ENCODE data around the gene PSMC4.
"Not testable (repeated sequence)": the region's sequence is repeated elsewhere in the genome, so short reads cannot be mapped to it uniquely, and the experiment has no call there.

PSMC4 gene

DNA sequence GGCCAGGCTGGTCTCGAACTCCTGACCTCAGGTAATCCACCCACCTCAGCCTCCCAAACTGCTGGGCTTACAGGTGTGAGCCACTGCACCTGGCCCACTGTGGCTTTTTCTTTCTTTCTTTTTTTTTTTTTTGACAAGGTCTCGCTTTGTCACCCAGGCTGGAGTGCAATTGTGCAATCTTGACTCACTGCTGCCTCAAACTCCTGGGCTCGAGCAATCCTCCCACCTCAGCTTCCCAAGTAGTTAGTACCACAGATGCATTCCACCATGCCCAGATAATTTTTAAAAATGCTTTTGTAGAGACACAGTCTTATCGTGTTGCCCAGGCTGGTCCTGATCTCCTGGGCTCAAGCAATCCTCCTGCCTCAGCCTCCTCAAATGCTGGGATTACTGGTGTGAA is 24.4 kb upstream of the PSMC4 start:
- no peak for DNase-seq (ENCODE audit: low spot score)

DNA sequence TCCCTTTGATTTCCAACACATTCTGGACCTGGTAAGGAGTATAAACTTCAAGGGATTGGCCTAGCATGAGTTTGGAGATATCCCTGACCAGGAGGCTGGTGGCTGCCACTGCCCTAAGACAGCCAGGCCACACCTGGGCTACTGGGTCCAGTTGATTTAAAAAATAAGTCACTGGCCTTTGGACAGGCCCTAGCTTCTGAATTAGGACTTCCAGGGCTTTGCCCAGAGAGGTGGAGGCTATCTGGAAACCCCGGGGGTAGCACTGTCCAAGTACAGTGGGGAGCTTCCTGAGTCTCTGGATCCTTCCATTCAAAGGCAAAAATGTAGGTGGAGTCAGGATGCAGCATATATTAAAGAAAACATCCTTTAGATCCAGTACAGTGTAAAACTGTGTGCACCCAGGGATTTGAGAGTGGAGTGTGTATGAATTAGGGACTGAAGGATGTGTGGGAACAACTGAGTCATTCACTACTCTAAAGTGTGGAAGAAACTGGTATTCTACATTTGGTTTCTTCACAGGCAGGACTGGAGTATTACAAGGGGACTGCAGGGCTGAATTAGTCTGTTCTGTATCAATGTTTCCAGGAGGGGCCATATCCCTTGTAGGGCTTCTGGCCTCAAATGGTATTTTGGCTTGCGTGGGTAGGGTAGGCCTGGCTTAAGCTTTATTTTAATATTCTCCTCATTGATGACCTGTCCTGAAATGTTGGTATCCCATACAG is 21.8 kb upstream of the PSMC4 start:
- no peak for DNase-seq (ENCODE audit: low spot score)

DNA sequence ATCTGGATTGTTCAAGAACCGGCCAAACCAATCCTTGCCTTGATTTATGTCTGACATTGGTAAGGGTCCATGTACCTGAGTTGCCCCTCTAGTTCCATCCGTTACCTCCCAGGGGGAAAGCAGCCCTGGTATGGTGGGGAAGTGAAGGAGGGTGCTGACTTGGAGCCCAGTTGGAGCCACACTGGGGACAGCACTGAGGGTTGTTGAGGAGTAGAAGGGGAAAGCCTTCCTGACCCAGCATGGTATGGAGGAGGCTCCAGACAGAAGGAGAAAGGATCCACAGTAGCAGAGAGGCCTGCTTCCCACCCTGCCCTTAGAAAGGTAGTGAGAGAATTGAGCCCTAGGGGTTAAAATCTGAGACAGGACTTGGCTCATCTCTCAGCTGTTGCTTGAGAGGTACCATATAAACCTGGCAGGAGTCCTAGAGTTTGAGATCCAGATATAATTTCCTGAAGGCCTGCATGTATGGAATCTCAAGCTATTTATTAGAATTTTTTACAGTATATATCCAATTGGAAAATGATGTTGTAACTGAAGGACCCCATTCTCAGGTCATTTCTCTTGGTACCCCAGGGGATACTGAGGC is 19.8 kb upstream of the PSMC4 start:
- DNase-seq (ENCODE audit: low spot score), result no peak

DNA sequence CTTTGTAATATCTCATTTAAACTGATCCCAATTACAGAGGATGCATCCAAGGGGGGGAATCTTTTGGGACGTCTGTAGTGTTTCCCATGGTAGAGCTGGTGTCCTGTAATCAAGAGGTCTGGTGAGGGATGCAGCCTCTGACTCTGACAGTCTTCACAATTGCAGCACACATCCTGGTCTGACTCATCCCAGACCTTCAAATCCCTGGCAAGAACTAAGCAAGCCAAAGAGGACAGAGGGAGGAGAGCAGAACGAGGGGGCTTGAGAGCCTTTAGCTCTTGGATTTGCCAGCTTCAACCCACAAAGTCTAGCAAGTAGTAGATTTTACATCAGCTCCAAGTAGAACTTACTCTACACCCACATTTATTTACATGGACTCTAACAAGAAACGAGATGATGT is 19.3 kb upstream of the PSMC4 start:
- DNase-seq (ENCODE audit: low spot score), result peak; percentile 54

DNA sequence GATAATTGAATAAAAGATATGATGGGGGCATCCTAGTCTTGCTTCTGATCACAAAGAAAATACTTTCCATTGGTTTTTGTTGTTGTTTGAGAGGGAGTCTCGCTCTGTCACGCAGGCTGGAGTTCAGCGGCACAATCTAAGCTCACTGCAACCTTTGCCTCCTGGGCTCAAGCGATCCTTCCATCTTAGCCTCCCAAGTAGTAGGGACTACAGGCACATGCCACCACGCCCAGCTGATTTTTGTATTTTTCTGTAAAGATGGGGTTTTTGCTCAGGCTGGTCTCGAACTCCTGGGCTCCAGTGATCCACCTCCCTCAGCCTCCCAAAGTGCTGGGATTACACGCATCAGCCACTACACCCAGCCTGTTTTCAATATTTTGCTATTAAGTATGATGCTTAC is 17.1 kb upstream of the PSMC4 start:
- DNase-seq (ENCODE audit: low spot score), result no peak

DNA sequence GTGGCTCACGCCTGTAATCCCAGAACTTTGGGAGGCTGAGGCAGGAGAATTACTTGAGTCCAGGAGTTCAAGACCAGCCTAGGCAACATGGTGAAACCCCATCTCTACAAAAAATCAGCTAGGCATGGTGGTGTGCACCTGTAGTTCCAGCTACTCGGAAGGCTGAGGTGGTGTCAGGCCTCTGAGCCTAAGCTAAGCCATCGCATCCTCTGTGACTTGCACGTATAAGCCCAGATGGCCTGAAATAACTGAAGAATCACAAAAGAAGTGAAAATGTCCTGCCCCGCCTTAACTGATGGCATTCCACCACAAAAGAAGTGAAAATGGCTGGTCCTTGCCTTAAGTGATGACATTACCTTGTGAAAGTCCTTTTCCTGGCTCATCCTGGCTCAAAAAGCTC is 13.1 kb upstream of the PSMC4 start:
- DNase-seq (ENCODE audit: low spot score), result not testable (repeated sequence)

DNA sequence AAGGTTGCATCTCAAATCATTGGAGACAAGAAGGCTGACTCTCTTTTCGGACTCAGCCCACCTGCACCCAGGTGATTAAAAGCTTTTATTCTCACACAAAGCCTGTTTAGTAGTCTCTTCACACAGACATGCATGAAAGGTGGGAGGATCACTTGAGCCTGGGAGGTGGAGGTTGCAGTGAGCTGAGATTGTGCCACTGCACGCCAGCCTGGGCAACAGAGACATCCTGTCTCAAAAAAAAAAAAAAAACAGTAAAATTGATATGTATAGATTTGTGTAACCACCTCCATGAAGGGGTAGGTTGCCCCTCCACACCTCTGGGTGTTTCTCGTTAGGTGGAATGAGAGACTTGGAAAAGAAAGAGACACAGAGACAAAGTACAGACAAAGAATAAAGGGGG is 12.0 kb upstream of the PSMC4 start:
- DNase-seq (ENCODE audit: low spot score), result not testable (repeated sequence)

DNA sequence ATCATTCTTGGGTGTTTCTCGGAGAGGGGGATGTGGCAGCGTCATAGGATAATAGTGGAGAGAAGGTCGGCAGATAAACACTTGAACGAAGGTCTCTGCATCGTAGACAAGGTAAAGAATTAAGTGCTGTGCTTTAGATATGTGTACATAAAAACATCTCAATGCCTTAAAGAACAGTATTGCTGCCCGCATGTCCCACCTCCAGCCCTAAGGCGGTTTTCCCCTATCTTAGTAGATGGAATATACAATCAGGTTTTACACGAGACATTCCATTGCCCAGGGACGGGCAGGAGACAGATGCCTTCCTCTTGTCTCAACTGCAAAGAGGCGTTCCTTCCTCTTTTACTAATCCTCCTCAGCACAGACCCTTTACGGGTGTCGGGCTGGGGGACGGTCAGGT is 11.6 kb upstream of the PSMC4 start:
- not testable (repeated sequence) for DNase-seq (ENCODE audit: low spot score)

DNA sequence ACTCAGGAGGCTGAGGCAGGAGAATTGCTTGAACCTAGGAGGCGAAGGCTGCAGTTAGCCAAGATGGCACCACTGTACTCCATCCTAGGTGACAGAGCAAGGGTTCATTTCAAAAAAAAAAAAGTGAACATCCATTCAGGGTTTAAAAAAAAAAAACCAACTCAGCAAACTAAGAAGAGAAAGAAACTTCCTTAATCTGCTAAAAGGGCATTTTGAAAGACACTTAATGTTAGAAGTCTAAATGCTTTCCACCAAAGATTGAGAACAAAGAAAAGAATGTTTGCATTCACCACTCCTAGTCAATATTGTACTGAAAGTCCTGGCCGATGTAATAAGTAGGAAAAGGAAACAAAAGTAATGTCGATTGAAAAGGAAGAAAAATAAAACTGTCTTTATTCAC is 7.1 kb upstream of the PSMC4 start:
- DNase-seq (ENCODE audit: low spot score), result no peak

DNA sequence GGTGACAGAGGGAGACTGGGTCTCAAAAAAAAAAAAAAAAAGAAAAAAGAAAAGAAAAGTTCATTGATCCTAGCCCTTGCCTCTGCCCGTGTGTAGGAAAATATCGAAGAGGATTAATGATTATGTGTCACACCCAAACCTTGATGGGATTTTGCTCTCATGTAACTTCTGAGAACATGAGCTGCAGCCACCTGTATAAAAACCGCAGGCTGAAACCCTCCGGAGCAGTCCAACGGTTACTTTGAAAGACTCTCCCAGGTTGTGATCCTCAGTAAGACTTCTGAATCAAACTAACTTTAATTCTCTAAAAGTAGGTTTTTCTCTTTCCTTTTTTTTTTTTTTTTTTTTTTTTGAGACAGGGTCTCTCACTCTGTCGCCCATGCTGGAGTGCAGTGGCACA is 4.3 kb upstream of the PSMC4 start:
- no peak for DNase-seq (ENCODE audit: low spot score)

DNA sequence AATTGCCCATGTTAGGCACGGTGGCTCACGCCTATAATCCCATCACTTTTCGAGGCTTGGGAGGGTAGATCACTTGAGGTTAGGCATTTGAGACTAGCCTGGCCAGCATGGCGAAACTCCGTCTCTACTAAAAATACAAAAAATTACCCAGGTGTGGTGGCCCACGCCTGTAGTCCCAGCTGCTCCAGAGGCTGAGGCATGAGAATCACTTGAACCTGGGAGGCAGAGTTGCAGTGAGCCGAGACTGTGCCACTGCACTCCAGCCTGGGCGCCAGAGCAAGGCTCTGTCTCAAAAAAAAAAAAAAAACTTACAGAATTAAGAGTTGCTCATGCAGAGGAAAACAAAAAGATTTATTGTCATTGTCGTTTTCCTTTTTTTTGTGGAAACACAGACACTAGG is 3.4 kb upstream of the PSMC4 start:
- DNase-seq (ENCODE audit: low spot score), result no peak

DNA sequence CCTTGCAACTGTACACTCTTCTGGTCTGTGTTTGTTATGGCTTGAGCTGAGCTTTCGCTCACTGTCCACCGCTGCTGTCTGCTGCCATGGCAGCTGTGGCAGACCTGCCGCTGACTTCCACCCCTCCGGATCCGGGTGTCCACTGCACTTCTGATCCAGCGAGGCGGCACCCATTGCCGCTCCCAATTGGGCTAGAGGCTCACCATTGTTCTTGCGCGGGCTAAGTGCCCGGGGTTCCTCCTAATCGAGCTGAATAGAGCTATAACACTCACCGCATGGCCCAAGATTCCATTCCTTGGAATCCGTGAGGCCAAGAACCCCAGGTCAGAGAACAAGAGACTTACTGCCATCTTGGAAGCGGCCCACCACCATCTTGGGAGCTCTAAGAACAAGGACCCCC is 2.2 kb upstream of the PSMC4 start:
- DNase-seq (ENCODE audit: low spot score), result no peak

DNA sequence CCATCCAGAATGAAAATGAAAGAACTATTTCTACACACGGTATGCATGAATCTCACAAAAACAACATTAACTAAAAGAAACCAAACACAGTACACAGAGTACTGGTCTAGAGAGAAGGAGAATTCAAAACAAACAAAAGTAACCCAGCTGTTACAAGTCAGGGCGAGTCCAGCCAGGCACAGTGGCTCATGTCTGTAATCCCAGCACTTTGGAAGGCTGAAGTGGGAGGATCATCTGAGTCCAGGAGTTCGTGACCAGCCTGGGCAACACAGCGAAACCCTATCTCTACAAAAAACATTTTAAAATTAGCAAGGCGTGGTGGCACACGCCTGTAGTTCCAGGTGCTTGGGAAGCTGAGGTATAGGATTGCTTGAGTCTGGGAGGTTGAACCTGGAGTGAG is 1.7 kb upstream of the PSMC4 start:
- DNase-seq (ENCODE audit: low spot score), result no peak

DNA sequence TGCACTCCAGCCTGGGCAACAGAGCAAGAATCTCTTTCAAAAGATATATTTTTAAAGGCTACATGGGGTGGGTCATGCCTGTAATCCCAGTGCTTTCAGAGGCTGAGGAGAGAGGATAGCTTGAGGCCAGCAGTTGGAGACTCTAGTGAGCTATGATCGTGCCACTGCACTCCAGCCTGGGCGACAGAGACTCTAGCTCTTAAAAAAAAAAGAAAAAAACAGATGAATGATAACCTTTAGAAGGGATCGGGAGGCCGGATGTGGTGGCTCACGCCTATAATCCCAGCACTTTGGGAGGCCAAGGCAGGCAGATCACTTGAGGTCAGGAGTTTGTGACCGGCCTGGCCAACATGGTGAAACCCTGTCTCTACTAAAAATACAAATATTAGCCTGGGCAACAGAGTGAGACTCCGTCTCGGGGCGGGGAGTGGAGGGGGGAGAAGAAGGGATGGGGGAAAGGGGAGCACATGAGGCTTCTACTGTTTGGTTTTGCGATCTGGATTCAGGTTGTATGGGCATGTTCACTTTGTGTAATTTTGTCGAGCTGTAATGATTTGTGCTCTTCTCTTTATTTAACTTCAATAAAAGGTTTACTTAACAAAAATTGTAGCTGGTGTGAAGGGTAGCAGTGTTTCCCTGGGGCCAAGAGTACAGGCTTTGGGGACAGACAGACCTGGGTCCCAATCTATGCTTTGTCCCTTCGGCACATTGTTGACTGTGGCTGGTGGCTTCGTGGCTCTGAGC is 1.1 kb upstream of the PSMC4 start:
- DNase-seq (ENCODE audit: low spot score), result no peak

DNA sequence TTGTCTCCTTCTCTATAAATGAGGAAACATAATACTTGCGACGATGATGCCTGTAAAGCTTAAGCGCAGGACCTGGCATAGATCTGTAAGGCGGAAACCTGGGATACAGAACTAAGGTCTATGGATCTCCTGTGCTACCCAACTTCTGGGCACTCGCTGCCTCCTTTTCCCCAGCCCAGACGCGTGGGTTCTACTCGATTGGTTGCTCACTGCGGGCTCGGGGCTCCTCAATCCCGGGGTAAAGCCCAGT is 615 bp upstream of the PSMC4 start:
- no peak for DNase-seq (ENCODE audit: low spot score)

DNA sequence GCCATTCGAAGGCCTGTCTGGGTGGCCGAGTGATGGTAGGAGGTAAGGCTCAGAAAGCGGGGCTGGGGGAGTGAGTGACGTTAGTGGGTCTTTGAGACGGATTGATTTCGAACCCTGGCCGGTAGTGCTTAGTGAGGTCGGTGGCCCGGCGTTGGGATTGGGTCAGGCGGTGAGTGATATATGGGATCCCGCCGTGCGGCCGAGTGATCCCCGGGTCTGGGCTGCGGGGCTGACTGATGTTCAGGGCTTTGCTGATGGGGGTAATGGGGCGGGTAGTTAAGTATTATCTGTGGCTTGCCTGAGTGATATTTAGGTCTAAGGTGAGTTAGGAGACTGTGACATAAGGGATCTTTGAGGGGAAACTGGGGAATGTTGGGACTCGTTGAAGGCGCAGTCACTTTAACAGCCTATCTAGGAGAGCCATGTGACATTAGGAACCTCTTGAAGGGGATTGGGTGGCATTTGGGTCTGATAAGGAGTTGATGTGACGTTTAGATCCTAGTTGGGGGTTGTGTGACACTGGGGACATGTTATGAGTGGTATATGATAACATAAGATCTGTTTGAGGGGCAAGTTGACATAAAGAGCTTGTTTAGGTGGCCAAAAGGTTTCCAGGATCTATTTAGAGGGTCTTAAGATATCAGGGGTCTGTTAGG is 543 bp downstream of the PSMC4 start:
- peak; percentile 40 for DNase-seq (ENCODE audit: low spot score)

DNA sequence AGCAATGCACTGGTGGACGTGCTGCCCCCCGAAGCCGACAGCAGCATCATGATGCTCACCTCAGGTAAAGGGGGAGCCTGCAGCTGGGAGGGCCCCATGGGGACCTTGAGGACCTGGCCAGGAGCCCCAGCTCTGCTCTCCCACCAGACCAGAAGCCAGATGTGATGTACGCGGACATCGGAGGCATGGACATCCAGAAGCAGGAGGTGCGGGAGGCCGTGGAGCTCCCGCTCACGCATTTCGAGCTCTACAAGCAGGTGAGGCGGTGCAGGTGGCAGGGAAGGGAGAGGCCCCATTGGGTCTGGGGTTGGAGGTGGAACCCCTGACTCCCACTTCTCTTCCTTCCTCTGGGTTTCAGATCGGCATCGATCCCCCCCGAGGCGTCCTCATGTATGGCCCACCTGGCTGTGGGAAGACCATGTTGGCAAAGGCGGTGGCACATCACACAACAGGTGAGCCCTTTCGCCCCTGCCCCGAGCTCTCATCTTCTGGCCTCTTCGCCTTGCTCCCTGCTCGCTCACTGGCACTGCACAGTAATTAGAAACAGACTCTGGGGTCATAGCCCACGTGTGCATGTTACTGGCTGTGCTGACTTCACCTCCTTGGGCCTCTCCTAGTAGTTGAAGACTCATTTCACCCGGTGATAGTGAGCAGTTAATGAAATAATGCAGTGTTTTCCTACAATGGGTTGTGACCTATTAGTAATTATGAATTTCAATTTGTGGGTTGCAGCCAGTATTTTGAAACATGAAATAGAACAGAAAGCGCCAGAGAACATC is 3.6 kb downstream of the PSMC4 start:
- no peak for DNase-seq (ENCODE audit: low spot score)

DNA sequence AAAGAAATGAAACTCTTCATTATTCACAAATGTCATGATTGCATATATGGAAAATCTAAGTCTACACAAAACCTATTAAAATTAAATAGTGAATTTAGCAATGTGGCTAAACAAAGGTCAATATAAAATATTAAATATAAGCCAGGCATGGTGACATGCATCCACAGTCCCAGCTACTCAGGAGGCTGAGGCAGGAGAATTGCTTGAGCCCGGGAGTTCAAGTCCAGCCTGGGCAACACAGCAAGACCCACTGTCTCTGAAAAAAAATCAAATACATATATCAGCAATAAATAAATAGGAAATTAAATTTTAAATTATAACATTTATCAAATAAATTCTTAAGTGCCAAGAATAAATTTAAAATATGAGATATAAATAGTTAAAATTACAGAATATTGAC is 11.9 kb downstream of the PSMC4 start:
- no peak for DNase-seq (ENCODE audit: low spot score)

DNA sequence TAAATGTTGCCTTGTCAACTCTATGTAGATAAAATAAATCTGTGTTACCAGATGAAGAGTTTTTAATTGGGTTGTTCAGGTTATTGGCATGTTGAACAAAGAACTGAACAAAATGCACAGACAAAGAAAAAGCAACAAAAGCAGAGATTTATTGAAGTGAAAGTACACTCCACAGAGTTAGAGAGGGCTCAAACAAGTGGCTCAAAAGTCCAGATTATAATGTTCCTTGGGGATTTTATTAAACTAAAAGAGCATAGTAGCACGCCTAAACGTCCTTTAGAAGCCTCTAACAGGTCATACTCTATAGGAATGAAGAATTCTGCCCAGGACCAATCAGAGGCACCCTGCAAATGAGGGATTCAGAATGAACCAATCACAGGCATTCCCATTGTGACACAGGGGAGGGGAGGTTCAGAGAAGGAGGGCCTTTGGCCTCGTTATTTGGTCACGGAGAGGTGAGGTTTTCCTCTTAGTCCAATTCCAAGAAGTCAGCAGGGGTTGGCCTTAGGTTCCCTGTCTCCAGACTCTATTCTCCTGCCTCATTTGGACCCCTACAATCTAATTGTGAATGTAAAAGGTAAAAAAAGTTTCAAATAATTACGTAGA is 12.8 kb downstream of the PSMC4 start:
- no peak for DNase-seq (ENCODE audit: low spot score)

DNA sequence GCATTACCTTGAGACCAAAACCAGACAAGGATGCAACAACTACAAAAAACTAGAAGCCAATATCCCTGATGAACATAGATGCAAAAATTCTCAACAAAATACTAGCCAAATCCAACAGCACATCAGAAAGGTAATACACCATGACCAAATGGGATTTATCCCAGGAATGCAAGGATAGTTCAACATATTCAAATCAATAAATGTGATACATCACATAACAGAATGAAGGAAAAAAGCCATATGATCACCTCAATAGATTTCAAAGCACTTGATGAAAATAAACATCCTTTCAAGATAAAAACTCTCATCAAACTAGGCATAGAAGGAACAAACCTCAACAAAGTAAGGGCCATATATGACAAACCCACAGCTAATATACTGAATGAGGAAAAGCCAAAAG is 15.7 kb downstream of the PSMC4 start:
- DNase-seq (ENCODE audit: low spot score), result no peak

DNA sequence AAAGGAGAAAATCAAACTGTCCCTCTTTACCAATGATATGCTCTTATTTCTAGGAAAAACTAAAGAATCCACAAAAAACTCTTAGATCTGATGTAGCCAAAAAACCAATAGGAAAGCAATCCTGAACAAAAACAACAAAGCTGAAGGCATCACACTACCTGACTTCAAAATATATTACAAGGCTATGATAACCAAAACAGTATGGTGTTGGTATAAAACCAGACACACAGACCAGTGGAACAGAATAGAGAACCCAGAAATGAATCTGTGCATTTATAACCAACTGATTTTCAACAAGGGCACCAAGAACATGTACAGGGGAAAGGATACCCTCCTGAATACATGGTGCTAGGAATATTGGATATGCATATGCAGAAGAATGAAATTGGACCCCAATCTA is 16.2 kb downstream of the PSMC4 start:
- DNase-seq (ENCODE audit: low spot score), result no peak

DNA sequence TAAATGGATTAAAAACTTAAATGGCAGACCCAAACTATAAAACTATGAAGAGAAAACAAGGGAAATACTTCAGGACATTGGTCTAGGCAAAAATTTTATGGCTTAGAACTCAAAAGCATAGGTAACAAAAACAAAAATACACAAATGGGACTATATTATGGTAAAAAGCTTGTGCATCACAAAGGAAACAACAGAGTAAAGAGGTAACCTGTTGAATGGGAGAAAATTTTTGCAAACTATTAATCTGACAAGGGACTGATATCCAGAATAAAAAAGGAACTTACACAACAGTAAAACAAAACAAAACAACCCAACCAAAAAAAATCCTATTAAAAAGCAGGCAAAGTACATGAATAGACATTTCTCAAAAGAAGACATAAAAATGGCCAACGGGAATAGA is 16.6 kb downstream of the PSMC4 start:
- DNase-seq (ENCODE audit: low spot score), result no peak

Data from AG08396 (cell line).